HPDE6-E6E7 (cell line): ENCODE data around the gene USP37.
"Not testable (repeated sequence)": the region's sequence is repeated elsewhere in the genome, so short reads cannot be mapped to it uniquely, and the experiment has no call there.

Source experiments
- DNase-seq: peaks from one replicate; pipeline ENCODE4 v3.0.0; 2011; ENCODE audit warnings: missing footprints; ENCODE audit errors: extremely low spot score

Gene USP37

GRCh38 chr2:218547978-218548377, 20.2 kb downstream of the USP37 start:
- DNase-seq, result no peak

- DNase-seq, result no peak
Measured at GRCh38 chr2:218547511-218547910, 20.6 kb downstream of the USP37 start.

- no peak for DNase-seq
Measured at GRCh38 chr2:218546012-218546411, 22.1 kb downstream of the USP37 start.

- DNase-seq, result no peak
Measured at GRCh38 chr2:218540015-218540414, 28.1 kb downstream of the USP37 start.

GRCh38 chr2:218536804-218537494, 31.2 kb downstream of the USP37 start:
- no peak for DNase-seq

GRCh38 chr2:218529990-218530389, 38.2 kb downstream of the USP37 start:
- DNase-seq, result no peak

GRCh38 chr2:218528409-218528808, 39.7 kb downstream of the USP37 start:
- not testable (repeated sequence) for DNase-seq

- no peak for DNase-seq
Measured at GRCh38 chr2:218523651-218524050, 44.5 kb downstream of the USP37 start.

- DNase-seq, result no peak
Measured at GRCh38 chr2:218518876-218519275, 49.3 kb downstream of the USP37 start.

GRCh38 chr2:218517434-218518206, 50.5 kb downstream of the USP37 start:
- DNase-seq, result no peak

GRCh38 chr2:218516614-218517013, 51.5 kb downstream of the USP37 start:
- no peak for DNase-seq

- no peak for DNase-seq
Measured at GRCh38 chr2:218513676-218514075, 54.5 kb downstream of the USP37 start.

GRCh38 chr2:218508299-218508698, 59.9 kb downstream of the USP37 start:
- DNase-seq, result no peak

- DNase-seq, result no peak
Measured at GRCh38 chr2:218505754-218506371, 62.3 kb downstream of the USP37 start.

- no peak for DNase-seq
Measured at GRCh38 chr2:218501665-218502064, 66.5 kb downstream of the USP37 start.

- DNase-seq, result no peak
Measured at GRCh38 chr2:218500501-218501060, 67.6 kb downstream of the USP37 start.

- no peak for DNase-seq
Measured at GRCh38 chr2:218485986-218486667, 82.0 kb downstream of the USP37 start.

GRCh38 chr2:218482651-218483050, 85.5 kb downstream of the USP37 start:
- DNase-seq, result no peak

- no peak for DNase-seq
Measured at GRCh38 chr2:218479595-218479994, 88.6 kb downstream of the USP37 start.

- no peak for DNase-seq
Measured at GRCh38 chr2:218478544-218478943, 89.6 kb downstream of the USP37 start.

- DNase-seq, result no peak
Measured at GRCh38 chr2:218477247-218477646, 90.9 kb downstream of the USP37 start.

GRCh38 chr2:218476676-218477075, 91.5 kb downstream of the USP37 start:
- DNase-seq, result no peak
